Raji (cell line): Measurements from ENCODE around the gene UNG.
A peak's percentile ranks its signal among the peaks of the same experiment; 100 is the strongest.

Experiments
- POLR2A ChIP-seq: IDR thresholded peaks from 2 replicates; pipeline ENCODE4 v1.6.1; 2011; ENCODE audit warnings: low read depth, low read length, control low read depth; ENCODE audit not compliant: insufficient read depth

The UNG gene

DNA sequence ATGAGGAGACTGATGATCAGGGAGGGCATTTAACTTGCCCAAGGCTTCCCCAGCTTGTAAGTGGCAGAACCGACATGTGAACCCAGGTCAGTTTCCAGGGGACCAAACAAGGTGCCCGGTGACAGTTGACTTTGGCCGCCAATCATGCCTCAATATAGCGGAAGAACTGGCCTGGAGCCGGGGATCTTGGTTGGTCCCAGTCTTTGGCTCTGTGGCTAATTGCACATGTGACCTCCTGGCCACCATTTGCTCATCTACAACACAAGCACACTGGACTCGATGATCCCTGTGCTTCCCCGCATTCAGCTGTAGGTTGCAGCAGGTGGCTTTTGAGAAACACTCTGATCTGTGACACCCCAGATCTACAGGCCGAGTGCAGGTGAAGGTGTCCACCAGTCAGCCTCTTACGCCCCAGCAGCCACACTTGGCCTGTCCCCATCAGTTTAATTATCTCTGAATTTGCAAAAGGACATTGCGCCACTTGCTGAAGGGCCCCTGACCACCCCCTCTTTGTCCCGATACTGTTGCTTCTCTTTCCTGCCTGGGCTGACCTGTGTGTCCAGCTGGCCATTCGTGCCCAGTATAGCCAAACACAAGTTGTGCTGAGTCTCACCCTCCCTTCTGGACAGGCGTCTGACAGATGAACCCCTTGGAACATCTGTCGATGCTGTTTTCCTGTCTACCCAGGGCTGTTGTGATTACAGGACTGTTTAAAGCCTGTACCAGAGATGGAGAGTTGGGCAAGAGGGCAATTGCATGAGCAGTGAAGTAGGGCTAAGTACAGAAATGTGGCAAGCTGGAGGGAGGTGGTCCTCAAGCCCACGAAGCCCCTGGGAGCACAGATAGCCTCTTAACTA lies 33.1 kb downstream of the UNG start:
- no peak for TF ChIP-seq POLR2A

DNA sequence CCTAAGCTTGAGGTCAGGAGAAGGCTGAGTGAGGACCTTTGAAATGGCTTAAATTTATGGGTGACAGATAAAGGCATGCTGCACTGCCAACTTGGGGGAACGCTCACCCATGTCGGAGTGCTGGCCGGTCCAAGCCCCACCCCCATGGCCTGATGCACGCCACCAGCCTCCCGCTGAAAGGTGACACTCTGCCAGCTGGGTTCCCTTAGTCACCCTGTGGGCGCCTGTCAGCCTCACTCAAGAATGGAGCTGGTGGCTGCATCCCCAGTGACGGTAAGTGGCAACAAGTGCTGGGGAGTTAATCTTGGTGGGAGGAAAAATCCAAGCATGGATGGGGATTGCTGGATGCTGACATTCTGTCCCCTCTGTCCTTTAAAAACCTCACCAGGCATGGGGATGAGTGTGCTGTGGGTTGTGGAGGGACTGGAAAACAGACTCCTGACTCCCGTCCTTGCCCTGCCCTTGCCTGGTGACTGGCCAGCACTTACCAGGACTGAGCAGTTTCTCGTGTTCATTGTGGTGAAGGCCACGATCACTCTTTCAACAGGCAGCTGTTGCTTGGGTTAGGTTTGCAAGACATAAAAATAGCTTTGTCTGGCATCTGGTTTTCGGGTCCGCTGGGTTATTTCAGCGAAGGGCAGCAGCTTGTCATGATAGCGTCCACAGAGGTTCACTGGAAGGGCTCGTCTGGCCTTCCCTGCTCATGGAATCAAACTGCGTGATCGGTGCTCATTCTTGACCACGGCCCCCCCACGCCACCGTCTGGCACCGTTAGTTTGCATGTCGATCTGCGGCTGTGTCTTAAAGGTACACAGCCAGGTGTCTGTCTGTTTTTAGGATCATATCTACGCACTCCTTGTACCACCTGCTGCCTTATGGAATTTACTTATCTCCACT lies 34.0 kb downstream of the UNG start:
- TF ChIP-seq POLR2A = no peak

DNA sequence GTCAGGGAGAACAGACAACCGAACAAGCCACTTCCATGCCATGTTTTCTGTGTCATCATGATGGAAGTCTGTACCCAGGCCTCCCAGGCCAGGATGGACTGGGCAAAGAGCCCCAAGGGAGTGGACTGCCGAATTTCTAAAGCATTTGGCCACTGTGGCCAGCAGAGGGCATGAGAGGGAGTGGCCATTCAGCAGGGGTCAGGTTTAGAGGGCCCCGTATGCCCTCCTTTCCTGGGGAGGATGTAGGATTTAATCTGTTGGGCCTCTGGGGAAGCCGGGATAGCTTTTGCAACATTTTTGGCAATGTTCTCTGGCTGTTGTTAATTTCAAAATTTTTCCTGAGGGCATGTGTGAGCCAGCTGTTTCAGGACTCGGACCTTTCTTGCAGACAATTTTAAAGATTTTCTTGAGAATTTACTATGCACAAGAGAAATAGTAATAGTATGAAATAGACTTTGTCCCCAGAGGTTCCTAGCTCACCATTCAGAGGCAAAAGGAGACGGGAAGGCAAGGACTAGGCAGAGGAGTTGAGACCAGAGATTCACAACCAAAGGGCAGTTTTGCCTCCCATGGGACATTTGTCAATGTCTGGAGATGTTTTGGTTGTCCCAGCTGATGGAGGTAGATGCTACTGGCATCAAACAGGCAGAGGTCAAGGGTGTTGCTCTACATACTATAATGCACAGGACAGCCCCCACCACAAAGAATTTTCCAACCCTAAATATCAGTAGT lies 37.0 kb downstream of the UNG start:
- no peak for TF ChIP-seq POLR2A

GRCh38 chr12:109137055-109137454 lies 39.7 kb downstream of the UNG start:
- TF ChIP-seq POLR2A = no peak

DNA sequence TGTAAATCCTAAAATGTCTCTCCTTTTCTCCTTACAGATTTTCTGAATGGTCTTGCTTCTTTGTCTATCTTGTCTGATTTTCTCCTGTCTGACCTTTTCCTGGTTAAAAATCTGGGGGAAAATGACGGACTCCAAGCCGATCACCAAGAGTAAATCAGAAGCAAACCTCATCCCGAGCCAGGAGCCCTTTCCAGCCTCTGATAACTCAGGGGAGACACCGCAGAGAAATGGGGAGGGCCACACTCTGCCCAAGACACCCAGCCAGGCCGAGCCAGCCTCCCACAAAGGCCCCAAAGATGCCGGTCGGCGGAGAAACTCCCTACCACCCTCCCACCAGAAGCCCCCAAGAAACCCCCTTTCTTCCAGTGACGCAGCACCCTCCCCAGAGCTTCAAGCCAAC lies 42.0 kb downstream of the UNG start:
- no peak for TF ChIP-seq POLR2A

- TF ChIP-seq POLR2A = no peak
Measured at GRCh38 chr12:109139791-109140190, 42.4 kb downstream of the UNG start.

- TF ChIP-seq POLR2A = no peak
Measured at GRCh38 chr12:109140560-109140959, 43.2 kb downstream of the UNG start.

- TF ChIP-seq POLR2A = no peak
Measured at GRCh38 chr12:109144224-109144623, 46.8 kb downstream of the UNG start.

DNA sequence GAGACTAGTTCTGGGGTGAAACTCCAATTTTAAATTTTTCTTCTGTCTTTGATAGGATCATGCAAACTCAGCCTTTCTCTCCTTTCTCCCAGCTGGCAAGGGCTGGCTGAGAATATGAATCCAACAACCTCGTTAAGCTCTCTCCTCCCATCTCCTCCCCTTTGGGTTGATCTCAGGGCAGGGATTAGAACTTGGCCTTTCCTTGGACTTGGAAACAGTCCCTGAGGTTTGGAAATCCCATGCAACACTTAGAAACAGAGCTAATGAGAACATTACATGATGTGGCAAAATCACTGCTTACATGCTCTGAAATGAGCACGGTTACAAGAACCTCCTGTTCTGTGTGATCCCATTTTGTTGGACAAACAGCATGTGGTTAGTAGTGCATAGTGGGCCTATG lies 50.6 kb downstream of the UNG start:
- no peak for TF ChIP-seq POLR2A

GRCh38 chr12:109150124-109150640 lies 52.8 kb downstream of the UNG start:
- TF ChIP-seq POLR2A = no peak

- no peak for TF ChIP-seq POLR2A
Measured at GRCh38 chr12:109151457-109151856, 54.1 kb downstream of the UNG start.

DNA sequence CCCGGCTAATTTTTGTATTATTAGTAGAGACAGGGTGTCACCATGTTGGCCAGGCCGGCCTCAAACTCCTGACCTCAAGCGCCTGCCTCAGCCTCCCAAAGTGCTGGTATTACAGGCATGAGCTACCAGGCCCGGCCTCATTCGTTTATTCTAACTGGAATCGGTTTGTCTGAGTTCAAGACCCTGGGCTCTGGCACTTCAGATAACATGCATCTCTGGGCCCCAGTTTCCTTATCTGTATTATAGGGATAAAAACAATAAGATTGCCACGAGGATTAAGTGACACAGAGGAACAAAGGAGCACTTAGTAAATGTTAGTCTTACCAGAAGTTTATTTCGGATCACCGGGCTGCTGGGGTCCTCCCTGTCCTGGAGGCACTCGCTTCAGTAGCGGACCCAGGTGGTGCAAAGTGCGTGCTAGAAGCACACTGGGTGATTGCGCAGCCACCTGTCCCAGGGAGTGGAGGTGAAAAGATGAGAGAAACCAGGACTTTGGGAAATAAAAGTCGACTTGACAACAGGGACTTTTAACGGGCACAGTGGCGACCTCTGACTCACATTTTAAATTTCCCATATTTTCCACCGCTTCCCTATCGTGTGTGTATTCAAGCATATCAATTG lies 56.5 kb downstream of the UNG start:
- TF ChIP-seq POLR2A = no peak

DNA sequence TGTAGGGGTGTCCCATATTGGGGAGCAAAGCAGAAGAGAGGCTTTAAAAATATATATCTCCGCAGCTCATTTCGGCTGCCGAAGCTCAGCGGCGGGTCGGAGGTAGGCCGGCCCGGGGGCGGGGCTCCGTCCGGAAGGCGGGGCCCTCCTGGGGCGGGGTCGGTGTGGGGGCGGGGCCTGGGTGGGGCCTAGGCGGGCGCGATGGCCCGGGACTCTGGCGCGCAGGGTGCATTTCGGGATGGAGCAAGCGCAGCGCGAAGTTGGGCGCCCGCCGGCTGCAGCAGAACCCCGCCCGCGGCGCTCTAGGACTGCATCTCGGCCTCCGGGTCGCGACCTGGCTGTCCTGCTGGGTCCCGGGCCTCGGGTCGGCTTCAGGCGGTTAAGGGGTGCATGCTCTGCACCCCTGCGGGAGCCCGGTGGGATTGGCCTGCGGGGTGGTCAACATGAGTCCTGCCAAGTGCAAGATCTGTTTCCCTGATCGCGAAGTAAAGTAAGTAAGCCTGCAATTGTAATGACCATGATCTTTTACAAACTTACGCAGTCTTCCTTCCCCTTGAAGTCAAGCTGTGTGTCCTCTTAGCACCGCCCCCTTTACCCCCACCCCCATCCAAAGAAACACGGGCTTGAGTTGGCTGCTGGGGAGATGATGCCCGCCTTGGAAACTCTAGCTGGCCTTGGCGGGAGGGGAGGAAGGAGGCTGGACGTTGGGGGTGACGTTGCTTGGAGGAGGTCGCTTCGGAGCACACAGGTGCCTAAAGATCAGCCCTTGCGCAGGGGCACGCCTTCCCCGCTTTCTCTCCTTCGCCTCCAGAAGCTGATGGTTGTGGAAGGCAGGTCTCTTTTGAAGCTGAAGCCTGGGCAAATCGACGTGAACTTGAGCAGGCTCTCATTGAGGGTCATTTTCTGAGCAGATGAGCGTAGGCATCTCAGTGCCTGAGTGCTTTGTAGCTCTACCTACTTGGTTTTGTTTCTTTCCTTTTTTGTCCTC lies 57.3 kb downstream of the UNG start:
- TF ChIP-seq POLR2A = peak; percentile 68
